Measurements from ENCODE around the gene KRTAP10-6.
"Not testable (repeated sequence)": the region's sequence is repeated elsewhere in the genome, so short reads cannot be mapped to it uniquely, and the experiment has no call there.

The KRTAP10-6 gene

GRCh38 chr21:44636209-44637017, 44.1 kb upstream of the KRTAP10-6 start:
- DNase-seq (ENCODE audit: low read depth), result no peak
- no peak for TF ChIP-seq MYC (IDR thresholded peaks at IDR 0.05; ENCODE audit: low read depth, low read length)
- no peak for TF ChIP-seq POLR2A (IDR thresholded peaks at IDR 0.05; ENCODE audit: extremely low read depth, insufficient read length)
- TF ChIP-seq CTCF (IDR thresholded peaks at IDR 0.05; ENCODE audit: low read depth, low read length), result no peak
- TF ChIP-seq MAX (IDR thresholded peaks at IDR 0.05; ENCODE audit: low read depth, low read length), result no peak
- H3K4me3 ChIP-seq (ENCODE audit: low read depth, low read length), result no peak overlapping the region

GRCh38 chr21:44632067-44632466, 39.8 kb upstream of the KRTAP10-6 start:
- no peak overlapping the region for H3K4me3 ChIP-seq (ENCODE audit: low read depth, low read length)
- TF ChIP-seq CTCF (IDR thresholded peaks at IDR 0.05; ENCODE audit: low read depth, low read length), result no peak
- DNase-seq (ENCODE audit: low read depth), result no peak

GRCh38 chr21:44630440-44630839, 38.1 kb upstream of the KRTAP10-6 start:
- no peak for DNase-seq (ENCODE audit: low read depth)
- TF ChIP-seq CTCF (IDR thresholded peaks at IDR 0.05; ENCODE audit: low read depth, low read length) (no peak), POLR2A (IDR thresholded peaks at IDR 0.05; ENCODE audit: extremely low read depth, insufficient read length) (no peak), MYC (IDR thresholded peaks at IDR 0.05; ENCODE audit: low read depth, low read length) (no peak), MAX (IDR thresholded peaks at IDR 0.05; ENCODE audit: low read depth, low read length) (no peak)

GRCh38 chr21:44628707-44629391, 36.5 kb upstream of the KRTAP10-6 start:
- DNase-seq (ENCODE audit: low read depth), result no peak
- TF ChIP-seq POLR2A (IDR thresholded peaks at IDR 0.05; ENCODE audit: extremely low read depth, insufficient read length) (no peak), CTCF (IDR thresholded peaks at IDR 0.05; ENCODE audit: low read depth, low read length) (no peak), MYC (IDR thresholded peaks at IDR 0.05; ENCODE audit: low read depth, low read length) (no peak), MAX (IDR thresholded peaks at IDR 0.05; ENCODE audit: low read depth, low read length) (no peak)
- H3K4me3 ChIP-seq (ENCODE audit: low read depth, low read length), result no peak overlapping the region

More at GRCh38 chr21:44630440-44630839, 38.1 kb upstream of the KRTAP10-6 start:
- H3K4me3 ChIP-seq (ENCODE audit: low read depth, low read length), result no peak overlapping the region

GRCh38 chr21:44627831-44628233, 35.5 kb upstream of the KRTAP10-6 start:
- not testable (repeated sequence) for H3K4me3 ChIP-seq (ENCODE audit: low read depth, low read length); DNase-seq (ENCODE audit: low read depth)

GRCh38 chr21:44627181-44627822, 35.0 kb upstream of the KRTAP10-6 start:
- H3K4me3 ChIP-seq (ENCODE audit: low read depth, low read length); DNase-seq (ENCODE audit: low read depth): not testable (repeated sequence)

Measured in NB4 (cell line).